HG03439 (cell line): ENCODE measurements around the gene FARP1.

Experiments
- ATAC-seq: cut with Tn5 transposase; IDR thresholded peaks from one replicate; pipeline ENCODE4 v1.9.1; 2021; ENCODE audit warnings: mild to moderate bottlenecking, moderate library complexity; ENCODE audit not compliant: unreplicated experiment

Gene FARP1

GRCh38 chr13:98327371-98328270, 184.7 kb downstream of the FARP1 start:
- no peak for ATAC-seq

- ATAC-seq, result no peak
Measured at GRCh38 chr13:98328511-98328910, 185.6 kb downstream of the FARP1 start.

DNA sequence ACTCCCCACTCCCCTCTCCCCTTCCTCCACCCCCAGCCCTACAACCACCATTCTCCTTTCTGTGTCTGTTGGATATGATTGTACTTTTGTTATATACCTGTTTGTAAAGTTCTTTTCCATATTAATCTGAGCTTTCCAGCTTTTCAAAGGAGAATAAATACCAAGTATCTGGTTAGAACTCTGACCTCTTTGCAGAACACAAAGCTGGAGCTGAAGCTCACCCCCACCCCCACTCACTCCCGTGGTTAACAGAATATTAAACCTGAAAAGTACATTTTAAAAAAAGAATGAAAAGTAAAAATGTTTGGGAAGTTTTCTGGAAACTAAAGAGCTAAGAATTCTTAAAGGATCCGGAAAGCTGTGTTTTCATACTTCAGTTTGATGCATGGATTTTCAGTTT, 189.3 kb downstream of the FARP1 start:
- no peak for ATAC-seq

DNA sequence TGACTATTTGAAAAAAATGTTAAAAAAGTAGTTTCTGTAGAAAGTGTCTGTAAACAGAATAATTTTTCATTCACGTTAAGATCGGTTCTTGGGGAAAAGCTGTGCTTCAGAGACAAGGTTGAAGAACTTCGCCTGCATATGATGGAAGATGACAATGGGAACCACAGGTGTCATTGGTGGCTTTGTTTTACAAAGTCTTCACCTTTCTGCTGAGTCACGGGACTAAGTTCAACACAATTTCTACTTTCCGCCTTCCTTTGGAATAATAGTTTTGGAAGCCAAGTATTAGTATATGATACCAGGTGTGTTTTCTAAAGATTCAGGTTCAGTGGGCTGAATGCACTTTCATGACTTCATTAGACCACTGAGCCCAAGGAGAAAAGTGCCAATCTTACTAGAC, 189.8 kb downstream of the FARP1 start:
- ATAC-seq, result no peak

DNA sequence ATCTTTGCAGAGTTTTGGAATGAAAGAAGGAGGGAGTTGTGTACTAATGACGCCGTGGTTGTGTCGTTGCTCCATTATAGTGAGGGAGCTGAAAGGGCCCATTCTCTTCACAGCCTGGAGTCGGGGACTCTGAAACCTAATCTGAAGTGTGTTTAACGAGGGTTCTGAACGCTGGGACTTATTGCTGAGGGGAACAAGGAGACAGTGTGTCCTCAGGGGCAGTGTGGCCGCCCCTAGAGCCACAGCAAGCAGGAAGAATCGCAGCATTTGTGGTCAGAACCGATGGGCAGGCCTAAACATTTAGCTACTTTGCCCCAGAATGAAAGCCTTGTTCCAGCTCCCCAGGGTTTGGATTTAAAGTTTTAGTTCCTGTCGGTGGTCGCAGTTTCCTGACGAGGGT, 190.6 kb downstream of the FARP1 start:
- no peak for ATAC-seq

DNA sequence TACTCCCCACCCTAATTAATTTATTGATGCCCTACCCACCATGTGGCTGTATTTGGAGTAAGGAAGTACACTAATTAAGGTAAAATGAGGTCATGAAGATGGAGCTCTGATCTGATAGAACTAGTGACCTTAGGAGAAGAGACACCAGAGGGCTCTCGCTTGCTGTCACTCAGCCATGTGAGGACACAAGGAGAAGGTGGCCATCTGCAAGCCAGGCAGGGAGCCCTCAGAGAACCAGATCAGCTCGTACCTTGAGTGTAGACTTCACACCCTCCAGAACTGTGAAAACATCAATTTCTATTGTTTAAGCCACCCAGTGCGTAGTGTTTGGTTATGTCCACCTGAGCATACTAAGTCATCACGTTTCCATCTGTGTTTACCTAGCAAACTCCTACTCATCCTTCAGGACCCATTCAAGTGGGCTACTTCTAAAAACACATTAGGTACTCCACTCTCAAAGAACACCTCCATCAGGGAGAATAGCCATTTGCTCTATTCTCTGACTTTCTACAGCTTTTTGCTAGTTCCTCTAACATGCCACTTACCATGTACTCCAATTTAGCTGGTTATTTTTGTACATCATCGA, 191.8 kb downstream of the FARP1 start:
- no peak for ATAC-seq

DNA sequence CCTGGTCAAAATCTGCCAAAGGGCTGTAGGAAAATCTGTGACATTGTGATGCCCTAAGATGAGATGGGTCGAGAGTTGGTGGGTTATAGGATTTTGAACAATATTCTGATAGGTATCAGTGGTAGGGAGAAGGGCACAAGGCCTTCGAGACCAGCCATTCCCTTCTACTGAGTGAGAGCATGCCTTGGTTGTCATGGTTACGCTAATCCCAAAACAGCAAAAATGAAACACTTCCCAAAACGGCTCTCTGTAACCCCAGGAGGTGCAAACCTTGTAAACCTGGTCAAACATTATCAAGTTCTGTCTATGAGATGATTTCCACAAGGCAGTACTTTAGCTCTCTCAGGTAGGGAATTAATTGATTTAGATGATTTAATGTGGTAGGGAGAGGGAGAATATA, 192.8 kb downstream of the FARP1 start:
- ATAC-seq, result no peak

DNA sequence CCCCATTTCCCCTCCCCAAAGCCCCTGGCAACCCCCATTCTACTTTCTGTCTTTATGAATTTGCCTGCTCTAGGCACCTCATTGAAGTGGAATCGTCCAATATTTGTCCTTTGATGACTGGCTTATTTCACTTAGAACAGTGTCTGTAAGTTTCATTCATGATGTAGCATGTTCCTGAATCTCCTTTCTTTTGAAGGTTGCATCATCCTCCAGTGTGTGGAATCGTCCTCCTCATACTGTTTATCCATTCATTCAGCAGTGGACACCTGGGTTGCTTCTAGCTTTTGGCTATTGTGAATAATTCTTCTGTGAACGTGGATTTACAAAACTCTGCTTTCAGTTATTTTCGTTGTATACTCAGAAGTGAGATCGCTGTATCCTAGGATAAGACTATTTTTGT, 195.4 kb downstream of the FARP1 start:
- ATAC-seq, result no peak

GRCh38 chr13:98339684-98340425, 197.0 kb downstream of the FARP1 start:
- no peak for ATAC-seq

GRCh38 chr13:98342953-98343352, 200.1 kb downstream of the FARP1 start:
- no peak for ATAC-seq

- no peak for ATAC-seq
Measured at GRCh38 chr13:98343461-98343860, 200.6 kb downstream of the FARP1 start.

DNA sequence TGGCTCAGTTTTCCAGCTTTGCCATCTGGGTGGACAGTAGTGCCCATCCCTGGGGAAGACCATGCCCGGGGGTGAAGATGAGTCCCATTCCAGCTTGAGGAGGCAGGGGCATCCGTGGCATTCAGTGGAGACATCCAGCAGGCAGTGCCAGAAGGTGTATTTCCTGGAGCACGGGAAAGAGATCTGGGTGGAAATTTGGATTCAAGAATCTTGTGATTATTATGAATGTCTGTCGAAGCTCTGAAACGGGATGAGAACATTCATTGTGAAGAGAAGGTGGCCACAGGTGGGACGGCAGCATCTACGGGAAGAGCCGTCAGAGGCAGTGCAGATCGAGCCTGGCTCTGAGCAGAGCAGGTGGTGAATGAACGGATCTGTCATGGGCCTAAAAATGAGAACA, 201.5 kb downstream of the FARP1 start:
- ATAC-seq, result no peak

GRCh38 chr13:98345107-98345935, 202.4 kb downstream of the FARP1 start:
- no peak for ATAC-seq

DNA sequence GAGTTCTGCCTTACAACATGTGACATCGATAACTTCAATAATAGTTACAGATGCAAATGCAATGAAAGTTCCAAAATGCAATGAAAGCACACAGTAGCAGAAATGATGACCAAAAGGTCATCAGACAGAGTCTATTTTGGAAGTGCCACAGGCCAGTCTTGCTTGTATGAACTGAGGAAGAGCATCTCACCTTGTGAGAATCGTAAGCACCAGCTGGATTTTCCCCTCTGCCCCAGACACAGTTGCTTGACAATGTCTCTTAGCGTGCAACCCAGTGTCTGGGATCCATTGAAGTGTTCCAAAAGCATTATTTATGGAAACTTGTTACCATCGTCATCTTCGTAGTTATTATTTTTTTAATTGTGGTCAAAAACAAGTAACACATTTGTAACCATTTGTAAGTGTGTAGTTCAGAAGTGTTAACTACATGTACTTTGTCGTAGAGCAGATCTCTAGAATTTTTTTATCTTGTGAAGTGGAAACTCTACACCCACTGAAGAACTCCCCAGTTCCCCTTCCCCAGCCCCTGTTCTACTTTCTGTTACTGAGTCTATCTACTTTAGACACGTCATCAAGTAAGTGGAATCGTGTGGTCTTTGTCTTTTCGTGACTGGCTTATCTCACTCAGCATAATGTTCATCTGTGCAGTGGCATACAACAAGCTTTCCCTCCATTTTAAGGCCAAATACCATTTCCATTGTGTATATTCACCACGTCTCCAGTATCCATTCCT, 204.2 kb downstream of the FARP1 start:
- no peak for ATAC-seq

- ATAC-seq, result no peak
Measured at GRCh38 chr13:98347756-98348155, 204.9 kb downstream of the FARP1 start.

- ATAC-seq, result no peak
Measured at GRCh38 chr13:98348466-98349200, 205.7 kb downstream of the FARP1 start.

DNA sequence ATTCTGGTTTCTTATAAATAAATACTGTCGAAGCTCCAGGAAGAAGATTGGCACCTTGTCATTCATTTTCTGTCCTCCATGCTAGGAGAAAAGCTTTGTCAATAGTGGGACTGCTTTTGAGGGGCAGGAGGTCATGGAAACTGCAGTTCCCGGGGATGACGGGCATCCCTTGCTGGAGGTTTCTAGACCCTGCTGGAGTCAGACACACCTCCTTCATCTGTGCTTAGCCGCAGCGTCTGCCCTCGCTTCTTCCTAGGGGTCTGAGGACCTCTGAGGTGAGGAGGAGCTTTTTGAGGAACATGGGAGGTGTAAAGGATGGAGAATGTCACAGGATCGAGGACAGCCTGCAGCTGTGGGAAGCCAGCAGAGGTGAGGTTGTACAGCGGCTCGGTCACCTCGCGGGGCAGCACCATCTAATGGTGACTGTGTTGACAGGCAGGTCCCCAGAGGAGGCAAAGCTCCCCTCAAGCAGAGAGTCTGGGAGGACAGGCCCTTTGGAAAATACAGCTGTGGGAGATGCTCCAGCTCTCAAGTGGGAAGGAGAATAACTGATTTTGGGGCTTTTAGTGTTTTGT, 206.9 kb downstream of the FARP1 start:
- ATAC-seq, result no peak

- no peak for ATAC-seq
Measured at GRCh38 chr13:98350746-98351330, 207.9 kb downstream of the FARP1 start.

- no peak for ATAC-seq
Measured at GRCh38 chr13:98351636-98352035, 208.7 kb downstream of the FARP1 start.
